CD4-positive, alpha-beta memory T cell (primary cell): ENCODE measurements around the gene MBOAT7. TPM values are rescaled to one million over a fixed set of nuclear protein-coding genes. Genes with fewer than 3 reads are reported as not detected.
A peak's percentile ranks its signal among the peaks of the same experiment; 100 is the strongest.

Experiments used
- CTCF ChIA-PET: fragments of 350-600 bp; sonication (Branson Sonifier 250); formaldehyde crosslinking; loops from one replicate; lab custom pipeline; 2021; ENCODE audit warnings: inconsistent platforms; ENCODE audit not compliant: partially characterized antibody; lab: Charles Lee
- POLR2A ChIA-PET: fragments of 350-600 bp; sonication (Branson Sonifier 250); formaldehyde crosslinking; loops from one replicate; lab custom pipeline; 2021; ENCODE audit not compliant: partially characterized antibody; lab: Charles Lee
- DNase-seq, 5 donors: peaks; one replicate each; pipeline versions ENCODE4 v3.0.0 to v3.0.0-alpha.2; 2020 to 2022; ENCODE audit warnings: mixed read lengths in 1 of 5
- H3K27ac ChIP-seq: one replicate; pipeline ENCODE4 v1.7.0; 2013; ENCODE audit warnings: low read depth, low read length
- H3K27me3 ChIP-seq: 2 replicates; pipeline ENCODE4 v1.7.0; 2013; ENCODE audit warnings: mild to moderate bottlenecking, low read length, moderate library complexity; ENCODE audit not compliant: insufficient read depth
- H3K36me3 ChIP-seq: 2 replicates; pipeline ENCODE4 v1.7.0; 2013; ENCODE audit warnings: mild to moderate bottlenecking, low read length, moderate library complexity; ENCODE audit not compliant: insufficient read depth
- H3K4me1 ChIP-seq: 2 replicates; pipeline ENCODE4 v1.7.0; 2013; ENCODE audit warnings: mild to moderate bottlenecking, low read length, moderate library complexity; ENCODE audit not compliant: insufficient read depth
- H3K4me3 ChIP-seq, 2 donors: one replicate each; pipeline ENCODE4 v1.7.0; 2013; ENCODE audit warnings: low read length in 2 of 2, mild to moderate bottlenecking in 1 of 2
- H3K9me3 ChIP-seq, 2 donors: one replicate each; pipeline ENCODE4 v1.7.0; 2013; ENCODE audit warnings: low read length in 2 of 2, control low read depth in 1 of 2; ENCODE audit not compliant: control insufficient read depth in 1 of 2
- H3K27ac Mint-ChIP-seq, 7 donors: one replicate each; pipeline ENCODE4 v1.8.0; 2020 to 2021; ENCODE audit warnings: mixed read lengths in 7 of 7, mild to moderate bottlenecking in 6 of 7, inconsistent platforms in 3 of 7, moderate library complexity in 3 of 7
- H3K27me3 Mint-ChIP-seq, 2 donors: one replicate each; pipeline ENCODE4 v1.8.0; 2020 to 2021; ENCODE audit warnings: mixed read lengths in 2 of 2
- H3K36me3 Mint-ChIP-seq, 2 donors: one replicate each; pipeline ENCODE4 v1.8.0; 2020 to 2021; ENCODE audit warnings: mixed read lengths in 2 of 2, inconsistent platforms in 1 of 2, mild to moderate bottlenecking in 1 of 2
- H3K4me1 Mint-ChIP-seq, 4 donors: one replicate each; pipeline ENCODE4 v1.8.0; 2020 to 2021; ENCODE audit warnings: mixed read lengths in 4 of 4, mild to moderate bottlenecking in 1 of 4
- H3K4me3 Mint-ChIP-seq, 8 donors: one replicate each; pipeline ENCODE4 v1.8.0; 2020 to 2021; ENCODE audit warnings: mixed read lengths in 8 of 8, mild to moderate bottlenecking in 7 of 8, moderate library complexity in 6 of 8, inconsistent platforms in 3 of 8
- H3K9me3 Mint-ChIP-seq, 8 donors: one replicate each; pipeline ENCODE4 v1.8.0; 2020 to 2021; ENCODE audit warnings: mixed read lengths in 8 of 8, mild to moderate bottlenecking in 5 of 8, inconsistent platforms in 3 of 8, moderate library complexity in 1 of 8
- intact Hi-C: fragments of 100-400 bp; cut with micrococcal nuclease; formaldehyde crosslinking; loops from one replicate; pipeline ENCODE4 v1.15.1; 2023
- polyA plus RNA-seq, 2 donors: library from polyadenylated mRNA; unstranded; fragments of 300-500 nt; fragmentation: Illumina TruSeq; gene quantifications; one replicate each; pipeline ENCODE4 v1.2.3, GENCODE V29; 2021
- total RNA-seq, 2 experiments: library from RNA; stranded (reverse); gene quantifications; one replicate each; pipeline ENCODE4 v1.2.3, GENCODE V29; 2021

The MBOAT7 gene
- total and polyA plus RNA-seq, 4 experiments from 2014 or later = 16.0 to 55.5 (median 37.5) TPM

- no peaks in the 10 kb centered on the region for H3K9me3 Mint-ChIP-seq
- peaks cover 14 to 30% of the 10 kb centered on the region in 2 donors for H3K36me3 Mint-ChIP-seq
- intact Hi-C loops = no loop called here
- peak overlapping the region; percentile 56 to 88 for H3K4me3 ChIP-seq
- peaks cover 34 to 86% (median 55%) of the 10 kb centered on the region in 4 donors for H3K4me1 Mint-ChIP-seq
- H3K27me3 Mint-ChIP-seq = no peaks in the 10 kb centered on the region
- H3K4me3 Mint-ChIP-seq = peak overlapping the region; percentile 99 to 100 (median 100)
- peak overlapping the region; percentile 57 for H3K27ac ChIP-seq
- no peaks in the 10 kb centered on the region for H3K27me3 ChIP-seq
- peaks cover 30% of the 10 kb centered on the region for H3K36me3 ChIP-seq
- POLR2A ChIA-PET = interaction anchor here (0.8 to 7.8 kb wide), 14 partner anchors 11 to 292 kb away, joined by 3 to 131 read pairs (median 7); partner anchors contain the start of genes CNOT3, LENG8, MBOAT7 and MYADM
- CTCF ChIA-PET = interaction anchor here (0.6 to 3.0 kb wide), 6 partner anchors 8 to 361 kb away, joined by 3 to 10 read pairs (median 4); partner anchors contain the start of genes CNOT3 and MBOAT7
- H3K4me1 ChIP-seq = peaks cover 74% of the 10 kb centered on the region
- DNase-seq = no peak
- H3K9me3 ChIP-seq = no peaks in the 10 kb centered on the region
- peak overlapping the region; percentile 93 to 100 (median 100) for H3K27ac Mint-ChIP-seq
Measured at GRCh38 chr19:54160182-54160811, 29.1 kb downstream of the MBOAT7 start.

- Mint-ChIP-seq H3K27me3 (no peaks in the 10 kb centered on the region), H3K9me3 (no peaks in the 10 kb centered on the region), H3K4me1 (peaks cover 39 to 85% (median 58%) of the 10 kb centered on the region in 4 donors), H3K36me3 (peaks cover 20 to 37% of the 10 kb centered on the region in 2 donors), H3K27ac (peak within 1 kb of the TSS; percentile 93 to 100 (median 100)), H3K4me3 (peak within 1 kb of the TSS; percentile 99 to 100 (median 100))
- POLR2A ChIA-PET = interaction anchor here (0.9 to 7.8 kb wide), 22 partner anchors 9 to 291 kb away, joined by 3 to 131 read pairs (median 5); partner anchors contain the start of genes CNOT3, LENG8, MBOAT7 and MYADM
- peaks cover 37% of the 10 kb centered on the region for H3K36me3 ChIP-seq
- H3K4me3 ChIP-seq = peak within 1 kb of the TSS; percentile 61 to 99
- no peaks in the 10 kb centered on the region for H3K27me3 ChIP-seq
- peak within 1 kb of the TSS; percentile 78 for H3K27ac ChIP-seq
- H3K4me1 ChIP-seq = peaks cover 75% of the 10 kb centered on the region
- CTCF ChIA-PET = interaction anchor here (0.6 to 3.0 kb wide), 7 partner anchors 9 to 360 kb away, joined by 3 to 10 read pairs (median 4); partner anchors contain the start of genes CNOT3 and MBOAT7
- no peaks in the 10 kb centered on the region for H3K9me3 ChIP-seq
- peak; percentile 97 to 100 (median 100) for DNase-seq
- intact Hi-C loops = loop anchor here (1.0 kb wide), 7 partner anchors 9 to 292 kb away; partner anchors contain the start of genes CNOT3, MYADM, NDUFA3 and PRPF31
Measured at GRCh38 chr19:54159352-54160181, 29.8 kb downstream of the MBOAT7 start, which contains the start of gene LENG1. Gene LENG1, minus strand, starts transcription at chr19:54159721. Its CDS starts 26 bp downstream, at chr19:54159695.

GRCh38 chr19:54158812-54159351 lies 30.5 kb downstream of the MBOAT7 start:
- Mint-ChIP-seq H3K4me1 (peaks cover 41 to 85% (median 58%) of the 10 kb centered on the region in 4 donors), H3K27me3 (no peaks in the 10 kb centered on the region), H3K27ac (peak overlapping the region; percentile 93 to 100 (median 100)), H3K4me3 (peak overlapping the region; percentile 99 to 100 (median 100)), H3K9me3 (no peaks in the 10 kb centered on the region), H3K36me3 (peaks cover 25 to 43% of the 10 kb centered on the region in 2 donors)
- Histone ChIP-seq H3K27me3 (no peaks in the 10 kb centered on the region), H3K9me3 (no peaks in the 10 kb centered on the region), H3K27ac (peak overlapping the region; percentile 78), H3K36me3 (peaks cover 44% of the 10 kb centered on the region), H3K4me3 (peak overlapping the region; percentile 61 to 99), H3K4me1 (peaks cover 76% of the 10 kb centered on the region)
- CTCF ChIA-PET = interaction anchor here (1.0 to 3.0 kb wide), 4 partner anchors 22 to 360 kb away, joined by 4 to 10 read pairs (median 9); partner anchors contain the start of genes CNOT3 and MBOAT7
- DNase-seq = peak in 3 of 5 donors; percentile 30 to 54 (median 34)
- POLR2A ChIA-PET = interaction anchor here (0.9 to 7.8 kb wide), 20 partner anchors 9 to 291 kb away, joined by 3 to 131 read pairs (median 5); partner anchors contain the start of genes CNOT3, LENG8, MBOAT7 and MYADM
- intact Hi-C loops = loop anchor here (1.0 kb wide), 7 partner anchors 9 to 292 kb away; partner anchors contain the start of genes CNOT3, MYADM, NDUFA3 and PRPF31

- Mint-ChIP-seq H3K27me3 (no peaks in the 10 kb centered on the region), H3K27ac (peak overlapping the region; percentile 30 to 86 (median 57)), H3K36me3 (peaks cover 26 to 59% of the 10 kb centered on the region in 2 donors), H3K4me3 (peak overlapping the region in 6 of 8 donors; percentile 29 to 54 (median 48)), H3K4me1 (peaks cover 37 to 75% (median 54%) of the 10 kb centered on the region in 4 donors), H3K9me3 (no peaks in the 10 kb centered on the region)
- POLR2A ChIA-PET = interaction anchor here (0.6 to 7.8 kb wide), 6 partner anchors 9 to 42 kb away, joined by 3 to 131 read pairs (median 10); partner anchors contain the start of genes CNOT3, MBOAT7, PRPF31 and TFPT
- H3K4me3 ChIP-seq = no peak overlapping the region
- H3K9me3 ChIP-seq = no peaks in the 10 kb centered on the region
- peaks cover 67% of the 10 kb centered on the region for H3K4me1 ChIP-seq
- H3K27me3 ChIP-seq = no peaks in the 10 kb centered on the region
- H3K27ac ChIP-seq = no peak overlapping the region
- CTCF ChIA-PET = no interaction called here
- H3K36me3 ChIP-seq = peaks cover 61% of the 10 kb centered on the region
- intact Hi-C loops = no loop called here
- DNase-seq = no peak
Measured at GRCh38 chr19:54156953-54157352, 32.4 kb downstream of the MBOAT7 start.

- CTCF ChIA-PET = no interaction called here
- peaks cover 66% of the 10 kb centered on the region for H3K36me3 ChIP-seq
- no peaks in the 10 kb centered on the region for H3K9me3 Mint-ChIP-seq
Measured at GRCh38 chr19:54156490-54156889, 32.9 kb downstream of the MBOAT7 start.

GRCh38 chr19:54155694-54156093 lies 33.7 kb downstream of the MBOAT7 start:
- ChIA-PET CTCF (no interaction called here), POLR2A (interaction anchor here (2.1 to 7.8 kb wide), 5 partner anchors 8 to 41 kb away, joined by 7 to 131 read pairs (median 12); partner anchors contain the start of genes CNOT3, MBOAT7, PRPF31 and TFPT)
- H3K9me3 ChIP-seq = no peaks in the 10 kb centered on the region
- H3K4me1 ChIP-seq = peaks cover 60% of the 10 kb centered on the region
- peaks cover 36 to 65% (median 51%) of the 10 kb centered on the region in 4 donors for H3K4me1 Mint-ChIP-seq
- no peak overlapping the region for H3K4me3 Mint-ChIP-seq
- H3K27me3 Mint-ChIP-seq = no peaks in the 10 kb centered on the region
- H3K36me3 Mint-ChIP-seq = peaks cover 29 to 70% of the 10 kb centered on the region in 2 donors
- H3K27ac ChIP-seq = no peak overlapping the region
- no peaks in the 10 kb centered on the region for H3K9me3 Mint-ChIP-seq
- DNase-seq = no peak
- no peak overlapping the region for H3K4me3 ChIP-seq
- intact Hi-C loops = no loop called here
- peak overlapping the region in 2 of 7 donors; percentile 27 to 43 for H3K27ac Mint-ChIP-seq
- H3K27me3 ChIP-seq = no peaks in the 10 kb centered on the region
- peaks cover 67% of the 10 kb centered on the region for H3K36me3 ChIP-seq

More at GRCh38 chr19:54156490-54156889, 32.9 kb downstream of the MBOAT7 start:
- POLR2A ChIA-PET = interaction anchor here (2.1 to 7.8 kb wide), 4 partner anchors 9 to 35 kb away, joined by 7 to 131 read pairs (median 10); partner anchors contain the start of genes CNOT3, MBOAT7 and TSEN34
- no peaks in the 10 kb centered on the region for H3K9me3 ChIP-seq
- Mint-ChIP-seq H3K4me1 (peaks cover 37 to 70% (median 52%) of the 10 kb centered on the region in 4 donors), H3K4me3 (no peak overlapping the region), H3K27me3 (no peaks in the 10 kb centered on the region), H3K27ac (peak overlapping the region in 2 of 7 donors; percentile 6 to 55), H3K36me3 (peaks cover 29 to 63% of the 10 kb centered on the region in 2 donors)
- H3K4me1 ChIP-seq = peaks cover 63% of the 10 kb centered on the region
- H3K27me3 ChIP-seq = no peaks in the 10 kb centered on the region
- DNase-seq = no peak
- intact Hi-C loops = no loop called here
- H3K4me3 ChIP-seq = no peak overlapping the region
- no peak overlapping the region for H3K27ac ChIP-seq
